Astrocyte (in vitro differentiated cells and primary cell): ENCODE data around the gene TAS2R7. TPM values are rescaled to one million over a fixed set of nuclear protein-coding genes. Genes with fewer than 3 reads are reported as not detected.

Source experiments
- DNase-seq: peaks from one replicate; pipeline ENCODE4 v3.0.0-alpha.2; 2010; ENCODE audit warnings: low read depth
- FAIRE-seq: peaks from 2 replicates; lab custom pipeline; 2011; peaks lifted over from hg19 to GRCh38; lab: Jason Lieb, UNC
- H2AFZ ChIP-seq: 2 replicates; pipeline ENCODE4 v1.6.0; 2012; ENCODE audit warnings: low read depth, low read length, inconsistent platforms
- H3K27ac ChIP-seq: 2 replicates; pipeline ENCODE4 v1.5.1; 2011; ENCODE audit warnings: low read depth, low read length, inconsistent platforms
- H3K27me3 ChIP-seq: 2 replicates; pipeline ENCODE4 v1.6.0; 2011; ENCODE audit warnings: low read length, inconsistent platforms; ENCODE audit not compliant: insufficient read depth
- H3K36me3 ChIP-seq: 2 replicates; pipeline ENCODE4 v1.5.1; 2011; ENCODE audit warnings: low read length, inconsistent platforms; ENCODE audit not compliant: insufficient read depth
- H3K4me1 ChIP-seq: 2 replicates; pipeline ENCODE4 v1.5.1; 2011; ENCODE audit warnings: low read length, inconsistent platforms; ENCODE audit not compliant: insufficient read depth
- H3K4me2 ChIP-seq: 2 replicates; pipeline ENCODE4 v1.6.0; 2012; ENCODE audit warnings: low read length, inconsistent platforms
- H3K4me3 ChIP-seq: 2 replicates; pipeline ENCODE4 v1.5.1; 2011; ENCODE audit warnings: low read depth, mild to moderate bottlenecking, low read length, inconsistent platforms; ENCODE audit not compliant: insufficient read depth
- H3K79me2 ChIP-seq: 2 replicates; pipeline ENCODE4 v1.6.0; 2012; ENCODE audit warnings: mild to moderate bottlenecking, low read length, inconsistent platforms; ENCODE audit not compliant: insufficient read depth
- H3K9ac ChIP-seq: 2 replicates; pipeline ENCODE4 v1.6.0; 2012; ENCODE audit warnings: mild to moderate bottlenecking, low read length, inconsistent platforms
- H3K9me3 ChIP-seq: 2 replicates; pipeline ENCODE4 v1.5.1; 2012; ENCODE audit warnings: low read depth, mild to moderate bottlenecking, low read length, inconsistent platforms; ENCODE audit not compliant: insufficient read depth
- H4K20me1 ChIP-seq: 2 replicates; pipeline ENCODE4 v1.6.0; 2012; ENCODE audit warnings: low read length, inconsistent platforms; ENCODE audit not compliant: insufficient read depth
- H3K27ac Mint-ChIP-seq: one replicate; pipeline ENCODE4 v1.8.0; 2021; ENCODE audit warnings: mild to moderate bottlenecking, mixed read lengths; ENCODE audit not compliant: unreplicated experiment
- H3K27me3 Mint-ChIP-seq: one replicate; pipeline ENCODE4 v1.8.0; 2021; ENCODE audit warnings: low read depth, mixed read lengths; ENCODE audit not compliant: unreplicated experiment
- H3K36me3 Mint-ChIP-seq: one replicate; pipeline ENCODE4 v1.8.0; 2021; ENCODE audit warnings: low read depth, mixed read lengths; ENCODE audit not compliant: unreplicated experiment
- H3K4me1 Mint-ChIP-seq: one replicate; pipeline ENCODE4 v1.8.0; 2021; ENCODE audit warnings: low read depth, mixed read lengths; ENCODE audit not compliant: unreplicated experiment
- H3K4me3 Mint-ChIP-seq: one replicate; pipeline ENCODE4 v1.8.0; 2021; ENCODE audit warnings: mild to moderate bottlenecking, moderate library complexity, mixed read lengths; ENCODE audit not compliant: unreplicated experiment
- H3K9me3 Mint-ChIP-seq: one replicate; pipeline ENCODE4 v1.8.0; 2021; ENCODE audit warnings: mild to moderate bottlenecking, mixed read lengths; ENCODE audit not compliant: unreplicated experiment
- EZH2 ChIP-seq: IDR thresholded peaks from 2 replicates; pipeline ENCODE4 v1.6.1; 2012; ENCODE audit warnings: mild to moderate bottlenecking, low read length, inconsistent platforms; ENCODE audit not compliant: insufficient read depth
- total RNA-seq: library from RNA; stranded (reverse); gene quantifications from 2 replicates; pipeline ENCODE4 v1.2.1, GENCODE V29; 2021
- TF ChIP-seq, protein P1 (sequence below): IDR thresholded peaks from 2 replicates; pipeline ENCODE4 v1.5.1; 2011; ENCODE audit warnings: low read depth, mild to moderate bottlenecking, inconsistent platforms, low read length, moderate library complexity; ENCODE audit not compliant: insufficient read depth

The TAS2R7 gene
- total RNA-seq, 1 donor from 2014 or later, result not detected

DNA sequence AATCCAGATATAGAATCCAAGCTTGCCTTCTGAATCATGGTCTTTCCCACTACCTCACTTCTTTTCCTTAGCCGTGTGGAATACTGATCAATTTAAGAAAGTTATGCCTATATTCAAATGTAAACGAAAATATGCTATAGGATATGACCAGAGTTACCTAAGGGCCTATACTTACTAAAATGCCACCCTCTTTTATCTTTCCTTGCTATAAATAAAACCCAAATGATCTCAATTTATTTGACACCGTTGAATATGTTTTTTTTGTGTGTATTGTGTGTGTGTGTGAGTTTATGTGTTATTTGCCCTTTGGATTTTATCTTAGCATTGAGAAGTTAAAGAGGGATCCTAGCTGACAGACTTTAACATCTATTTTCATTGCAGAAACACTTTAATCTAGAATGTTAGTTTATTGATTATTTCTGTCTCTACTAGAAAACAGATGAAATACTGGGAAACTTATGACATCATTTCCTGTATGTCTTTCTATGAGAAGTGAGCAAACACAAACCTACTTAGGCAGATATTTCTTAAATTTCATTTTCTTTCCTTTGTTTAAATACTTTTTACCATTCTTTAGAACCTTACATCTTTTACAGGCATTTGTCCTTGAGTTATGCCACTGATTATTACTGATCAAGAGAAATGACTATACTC lies 9.6 kb upstream of the TAS2R7 start:
- no peak overlapping the region for H3K9ac ChIP-seq
- Mint-ChIP-seq H3K9me3 (peaks cover 1% of the 10 kb centered on the region), H3K36me3 (no peaks in the 10 kb centered on the region), H3K27ac (no peak overlapping the region), H3K4me1 (no peaks in the 10 kb centered on the region), H3K4me3 (no peak overlapping the region), H3K27me3 (no peaks in the 10 kb centered on the region)
- H3K4me1 ChIP-seq, result no peaks in the 10 kb centered on the region
- FAIRE-seq (no peak), DNase-seq (no peak)
- no peak for TF ChIP-seq EZH2
- TF ChIP-seq, protein P1, sequence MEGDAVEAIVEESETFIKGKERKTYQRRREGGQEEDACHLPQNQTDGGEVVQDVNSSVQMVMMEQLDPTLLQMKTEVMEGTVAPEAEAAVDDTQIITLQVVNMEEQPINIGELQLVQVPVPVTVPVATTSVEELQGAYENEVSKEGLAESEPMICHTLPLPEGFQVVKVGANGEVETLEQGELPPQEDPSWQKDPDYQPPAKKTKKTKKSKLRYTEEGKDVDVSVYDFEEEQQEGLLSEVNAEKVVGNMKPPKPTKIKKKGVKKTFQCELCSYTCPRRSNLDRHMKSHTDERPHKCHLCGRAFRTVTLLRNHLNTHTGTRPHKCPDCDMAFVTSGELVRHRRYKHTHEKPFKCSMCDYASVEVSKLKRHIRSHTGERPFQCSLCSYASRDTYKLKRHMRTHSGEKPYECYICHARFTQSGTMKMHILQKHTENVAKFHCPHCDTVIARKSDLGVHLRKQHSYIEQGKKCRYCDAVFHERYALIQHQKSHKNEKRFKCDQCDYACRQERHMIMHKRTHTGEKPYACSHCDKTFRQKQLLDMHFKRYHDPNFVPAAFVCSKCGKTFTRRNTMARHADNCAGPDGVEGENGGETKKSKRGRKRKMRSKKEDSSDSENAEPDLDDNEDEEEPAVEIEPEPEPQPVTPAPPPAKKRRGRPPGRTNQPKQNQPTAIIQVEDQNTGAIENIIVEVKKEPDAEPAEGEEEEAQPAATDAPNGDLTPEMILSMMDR, result no peak
- no peak overlapping the region for H3K27ac ChIP-seq
- no peaks in the 10 kb centered on the region for H3K9me3 ChIP-seq
- H4K20me1 ChIP-seq, result no peaks in the 10 kb centered on the region
- H2AFZ ChIP-seq, result no peak overlapping the region
- no peak overlapping the region for H3K4me3 ChIP-seq
- no peaks in the 10 kb centered on the region for H3K27me3 ChIP-seq
- H3K79me2 ChIP-seq, result no peaks in the 10 kb centered on the region
- no peaks in the 10 kb centered on the region for H3K36me3 ChIP-seq
- no peak overlapping the region for H3K4me2 ChIP-seq

DNA sequence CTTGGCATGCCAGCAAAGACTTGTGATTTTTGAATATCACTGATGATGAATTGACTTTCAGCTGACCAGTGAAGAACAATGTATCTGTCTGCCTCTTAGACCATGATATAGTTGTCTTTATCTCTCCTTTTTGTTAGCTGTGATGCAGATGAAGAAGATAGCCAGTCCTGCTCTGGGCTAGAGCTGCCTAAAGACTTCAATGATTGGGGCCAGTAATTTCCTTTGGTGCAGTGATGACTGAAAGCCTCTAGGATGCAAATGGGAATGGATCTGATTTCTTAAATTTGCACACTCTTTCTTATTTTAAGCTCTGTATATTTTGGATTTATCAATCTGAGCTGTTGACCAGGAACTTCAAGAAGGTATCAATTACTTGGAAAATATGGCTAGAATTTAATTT lies 7.6 kb upstream of the TAS2R7 start, which contains the start of gene TAS2R9:
TSS of gene TAS2R9 (minus strand) at position 101 of the 400 bp plus-strand sequence. CDS start at position 8, 93 bp downstream.
- Histone ChIP-seq H3K36me3 (no peaks in the 10 kb centered on the region), H3K27ac (no peak within 1 kb of the TSS), H3K9me3 (no peaks in the 10 kb centered on the region), H3K4me3 (no peak within 1 kb of the TSS), H4K20me1 (no peaks in the 10 kb centered on the region), H3K27me3 (no peaks in the 10 kb centered on the region), H2AFZ (no peak within 1 kb of the TSS), H3K79me2 (no peaks in the 10 kb centered on the region), H3K9ac (no peak within 1 kb of the TSS), H3K4me1 (no peaks in the 10 kb centered on the region), H3K4me2 (no peak within 1 kb of the TSS)
- H3K9me3 Mint-ChIP-seq, result peaks cover 1% of the 10 kb centered on the region
- H3K4me1 Mint-ChIP-seq, result no peaks in the 10 kb centered on the region
- TF ChIP-seq EZH2, result no peak
- TF ChIP-seq, protein P1, result no peak
- no peak within 1 kb of the TSS for H3K4me3 Mint-ChIP-seq
- no peaks in the 10 kb centered on the region for H3K27me3 Mint-ChIP-seq
- H3K36me3 Mint-ChIP-seq, result no peaks in the 10 kb centered on the region
- FAIRE-seq, result no peak
- DNase-seq, result no peak
- H3K27ac Mint-ChIP-seq, result no peak within 1 kb of the TSS

DNA sequence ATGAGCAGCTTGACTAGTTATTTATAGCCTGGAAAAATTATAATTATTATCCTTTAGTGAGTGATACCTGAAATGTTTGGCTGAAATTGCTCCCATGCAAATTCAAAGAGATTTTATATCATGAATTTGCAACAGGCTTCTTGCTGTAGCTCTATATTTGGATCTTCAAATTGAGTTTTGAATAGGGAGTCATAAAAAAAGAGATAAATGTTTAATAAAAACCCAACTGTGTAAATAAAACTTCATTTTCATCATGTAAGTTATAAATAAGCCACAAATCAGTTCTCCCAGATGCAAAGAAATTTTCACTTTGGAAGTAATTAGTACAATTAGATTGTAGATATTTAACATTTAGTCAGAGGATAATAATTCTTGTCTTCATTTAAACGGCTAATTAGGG lies 4.8 kb upstream of the TAS2R7 start, which contains the start of gene TAS2R8:
TSS of gene TAS2R8 (minus strand) at position 101 of the 400 bp plus-strand sequence. CDS start 306 bp downstream, outside the sequence.
- no peaks in the 10 kb centered on the region for H3K27me3 ChIP-seq
- H4K20me1 ChIP-seq, result no peaks in the 10 kb centered on the region
- no peaks in the 10 kb centered on the region for H3K27me3 Mint-ChIP-seq
- H2AFZ ChIP-seq, result no peak within 1 kb of the TSS
- no peak within 1 kb of the TSS for H3K9ac ChIP-seq
- H3K9me3 Mint-ChIP-seq, result no peaks in the 10 kb centered on the region
- TF ChIP-seq, protein P1, result no peak
- no peak for TF ChIP-seq EZH2
- H3K4me3 ChIP-seq, result no peak within 1 kb of the TSS
- no peaks in the 10 kb centered on the region for H3K4me1 ChIP-seq
- no peaks in the 10 kb centered on the region for H3K36me3 Mint-ChIP-seq
- DNase-seq, result no peak
- no peaks in the 10 kb centered on the region for H3K9me3 ChIP-seq
- no peak within 1 kb of the TSS for H3K4me2 ChIP-seq
- no peaks in the 10 kb centered on the region for H3K79me2 ChIP-seq
- FAIRE-seq, result no peak
- H3K36me3 ChIP-seq, result no peaks in the 10 kb centered on the region
- H3K27ac ChIP-seq, result no peak within 1 kb of the TSS
- no peak within 1 kb of the TSS for H3K27ac Mint-ChIP-seq
- H3K4me3 Mint-ChIP-seq, result no peak within 1 kb of the TSS
- no peaks in the 10 kb centered on the region for H3K4me1 Mint-ChIP-seq
